ENCODE data around the gene MSL1.
"Not testable (repeated sequence)": the region's sequence is repeated elsewhere in the genome, so short reads cannot be mapped to it uniquely, and the experiment has no call there.

Gene MSL1

GRCh38 chr17:40122999-40123810 lies 1.4 kb downstream of the MSL1 start:
- H3K9me3 Mint-ChIP-seq = no peaks in the 10 kb centered on the region
- H3K4me1 Mint-ChIP-seq = peaks cover 21 to 45% of the 10 kb centered on the region in 2 donors
- H3K27ac Mint-ChIP-seq = peak overlapping the region; percentile 79
- peak; percentile 27 for DNase-seq
- ATAC-seq (replicated peaks) = peak; percentile 30 to 44
- peak overlapping the region; percentile 88 to 95 for H3K4me3 Mint-ChIP-seq
- H3K36me3 Mint-ChIP-seq = peaks cover 22 to 28% of the 10 kb centered on the region in 2 donors
- no peaks in the 10 kb centered on the region for H3K27me3 Mint-ChIP-seq

- H3K4me3 Mint-ChIP-seq = peak overlapping the region; percentile 88 to 95
- H3K4me1 Mint-ChIP-seq = peaks cover 19 to 42% of the 10 kb centered on the region in 2 donors
- DNase-seq = no peak
- no peaks in the 10 kb centered on the region for H3K9me3 Mint-ChIP-seq
- peaks cover 22 to 28% of the 10 kb centered on the region in 2 donors for H3K36me3 Mint-ChIP-seq
- H3K27ac Mint-ChIP-seq = peak overlapping the region; percentile 79
- H3K27me3 Mint-ChIP-seq = no peaks in the 10 kb centered on the region
- ATAC-seq (replicated peaks) = no peak
Observed at GRCh38 chr17:40123811-40124114, 2.0 kb downstream of the MSL1 start.

GRCh38 chr17:40124279-40125141 lies 2.7 kb downstream of the MSL1 start:
- Mint-ChIP-seq H3K27me3 (no peaks in the 10 kb centered on the region), H3K4me1 (peaks cover 19 to 42% of the 10 kb centered on the region in 2 donors), H3K27ac (no peak overlapping the region), H3K9me3 (no peaks in the 10 kb centered on the region), H3K36me3 (peaks cover 26 to 32% of the 10 kb centered on the region in 2 donors), H3K4me3 (peak overlapping the region; percentile 88 to 95)
- no peak for DNase-seq
- ATAC-seq (replicated peaks) = no peak

- Mint-ChIP-seq H3K9me3 (no peaks in the 10 kb centered on the region), H3K4me3 (no peak overlapping the region), H3K27me3 (no peaks in the 10 kb centered on the region), H3K27ac (no peak overlapping the region), H3K4me1 (peaks cover 8 to 19% of the 10 kb centered on the region in 2 donors), H3K36me3 (peaks cover 54 to 65% of the 10 kb centered on the region in 2 donors)
- no peak for ATAC-seq (replicated peaks)
- no peak for DNase-seq
Observed at GRCh38 chr17:40129498-40129897, 7.7 kb downstream of the MSL1 start.

GRCh38 chr17:40130352-40131042 lies 8.7 kb downstream of the MSL1 start:
- no peak for ATAC-seq (replicated peaks)
- H3K27me3 Mint-ChIP-seq = no peaks in the 10 kb centered on the region
- H3K9me3 Mint-ChIP-seq = no peaks in the 10 kb centered on the region
- H3K36me3 Mint-ChIP-seq = peaks cover 60 to 70% of the 10 kb centered on the region in 2 donors
- no peak for DNase-seq
- no peak overlapping the region for H3K27ac Mint-ChIP-seq
- H3K4me1 Mint-ChIP-seq = peaks cover 6 to 13% of the 10 kb centered on the region in 2 donors
- no peak overlapping the region for H3K4me3 Mint-ChIP-seq

GRCh38 chr17:40134184-40134583 lies 12.4 kb downstream of the MSL1 start:
- no peak for DNase-seq
- Mint-ChIP-seq H3K36me3 (peaks cover 48 to 72% of the 10 kb centered on the region in 2 donors), H3K27ac (peak overlapping the region; percentile 25), H3K4me1 (peaks cover under 1 to 3% of the 10 kb centered on the region in 2 donors), H3K27me3 (no peaks in the 10 kb centered on the region), H3K9me3 (no peaks in the 10 kb centered on the region), H3K4me3 (no peak overlapping the region)
- ATAC-seq (replicated peaks) = no peak

GRCh38 chr17:40135817-40136216 lies 14.0 kb downstream of the MSL1 start:
- Mint-ChIP-seq H3K4me1 (peaks cover 8 to 10% of the 10 kb centered on the region in 2 donors), H3K36me3 (peaks cover 36 to 64% of the 10 kb centered on the region in 2 donors), H3K27ac (peak overlapping the region; percentile 72), H3K4me3 (no peak overlapping the region), H3K9me3 (no peaks in the 10 kb centered on the region), H3K27me3 (no peaks in the 10 kb centered on the region)
- DNase-seq (no peak), ATAC-seq (replicated peaks) (no peak)

- DNase-seq (no peak), ATAC-seq (replicated peaks) (peak; percentile 23 to 29)
- H3K4me1 Mint-ChIP-seq = peaks cover 18 to 24% of the 10 kb centered on the region in 2 donors
- no peaks in the 10 kb centered on the region for H3K9me3 Mint-ChIP-seq
- H3K27me3 Mint-ChIP-seq = no peaks in the 10 kb centered on the region
- H3K36me3 Mint-ChIP-seq = peaks cover 18 to 46% of the 10 kb centered on the region in 2 donors
- peak overlapping the region; percentile 98 for H3K27ac Mint-ChIP-seq
- peak overlapping the region; percentile 91 to 98 for H3K4me3 Mint-ChIP-seq
Observed at GRCh38 chr17:40139566-40140058, 17.8 kb downstream of the MSL1 start.

GRCh38 chr17:40143166-40143565 lies 21.4 kb downstream of the MSL1 start:
- H3K27ac Mint-ChIP-seq; H3K27me3 Mint-ChIP-seq; DNase-seq; H3K4me3 Mint-ChIP-seq; H3K9me3 Mint-ChIP-seq; ATAC-seq (replicated peaks): not testable (repeated sequence)
- Mint-ChIP-seq H3K36me3 (peaks cover 25 to 43% of the 10 kb centered on the region in 2 donors), H3K4me1 (peaks cover 30 to 42% of the 10 kb centered on the region in 2 donors)

GRCh38 chr17:40145476-40145875 lies 23.7 kb downstream of the MSL1 start:
- Mint-ChIP-seq H3K27ac (no peak overlapping the region), H3K9me3 (no peaks in the 10 kb centered on the region), H3K36me3 (peaks cover 46 to 56% of the 10 kb centered on the region in 2 donors), H3K27me3 (no peaks in the 10 kb centered on the region), H3K4me3 (no peak overlapping the region), H3K4me1 (peaks cover 31 to 57% of the 10 kb centered on the region in 2 donors)
- no peak for DNase-seq
- ATAC-seq (replicated peaks) = no peak

- H3K4me1 Mint-ChIP-seq = peaks cover 33 to 61% of the 10 kb centered on the region in 2 donors
- H3K27ac Mint-ChIP-seq = no peak overlapping the region
- ATAC-seq (replicated peaks) (no peak), DNase-seq (no peak)
- H3K4me3 Mint-ChIP-seq = no peak overlapping the region
- peaks cover 48 to 53% of the 10 kb centered on the region in 2 donors for H3K36me3 Mint-ChIP-seq
- peaks cover 2 to 4% of the 10 kb centered on the region in 2 donors for H3K9me3 Mint-ChIP-seq
- H3K27me3 Mint-ChIP-seq = no peaks in the 10 kb centered on the region
Observed at GRCh38 chr17:40148527-40148926, 26.8 kb downstream of the MSL1 start.

GRCh38 chr17:40150276-40150675 lies 28.5 kb downstream of the MSL1 start:
- H3K9me3 Mint-ChIP-seq = peaks cover 2 to 4% of the 10 kb centered on the region in 2 donors
- peaks cover 53 to 63% of the 10 kb centered on the region in 2 donors for H3K36me3 Mint-ChIP-seq
- no peak for ATAC-seq (replicated peaks)
- peak overlapping the region; percentile 33 for H3K27ac Mint-ChIP-seq
- H3K4me3 Mint-ChIP-seq = no peak overlapping the region
- no peaks in the 10 kb centered on the region for H3K27me3 Mint-ChIP-seq
- peaks cover 35 to 74% of the 10 kb centered on the region in 2 donors for H3K4me1 Mint-ChIP-seq
- no peak for DNase-seq

- ATAC-seq (replicated peaks) (no peak), DNase-seq (no peak)
- Mint-ChIP-seq H3K4me1 (peaks cover 35 to 75% of the 10 kb centered on the region in 2 donors), H3K36me3 (peaks cover 49 to 59% of the 10 kb centered on the region in 2 donors), H3K27me3 (no peaks in the 10 kb centered on the region), H3K27ac (peak overlapping the region; percentile 75), H3K4me3 (no peak overlapping the region), H3K9me3 (peaks cover 2 to 4% of the 10 kb centered on the region in 2 donors)
Observed at GRCh38 chr17:40151414-40151963, 29.7 kb downstream of the MSL1 start.

Data from stimulated activated naive B cell treated with anti-CD40 and anti-IgM and Interleukin-4, amounts not matched to agents 10 μg/mL and 1 μg/mL and 100 μg/mL, for 72 hours (primary cell).